CD14-positive monocyte (primary cell): ENCODE data around the gene EVL. TPM values are rescaled to one million over a fixed set of nuclear protein-coding genes. Genes with fewer than 3 reads are reported as not detected.

Source experiments
- DNase-seq, 3 donors: peaks; one replicate each; pipeline ENCODE4 v3.0.0-alpha.2; 2011 to 2022
- H2AFZ ChIP-seq: 2 replicates; pipeline ENCODE4 v1.6.0; 2012; ENCODE audit warnings: mild to moderate bottlenecking, low read depth, low read length, inconsistent platforms; ENCODE audit not compliant: insufficient read depth, poor library complexity, severe bottlenecking
- H3K27ac ChIP-seq, 2 donors: 1 replicate in 1 of 2; 2 replicates in 1 of 2; pipeline ENCODE4 v1.5.1; 2012 to 2013; ENCODE audit warnings: low read length in 2 of 2, control low read depth in 1 of 2, inconsistent platforms in 1 of 2, low read depth in 1 of 2, mild to moderate bottlenecking in 1 of 2
- H3K27me3 ChIP-seq, 2 donors: one replicate each; pipeline versions ENCODE4 v1.6.0 to v1.6.1; 2011 to 2013; ENCODE audit warnings: low read length in 2 of 2; ENCODE audit not compliant: control insufficient read depth in 2 of 2, insufficient read depth in 2 of 2
- H3K36me3 ChIP-seq, 2 donors: replicated peaks in 1 of 2; 1 replicate in 1 of 2; 2 replicates in 1 of 2; pipeline versions ENCODE4 v1.5.1 to v1.6.1; 2012 to 2013; ENCODE audit warnings: low read length in 2 of 2, control low read depth in 1 of 2, inconsistent platforms in 1 of 2, mild to moderate bottlenecking in 1 of 2; ENCODE audit not compliant: insufficient read depth in 2 of 2, control insufficient read depth in 1 of 2
- H3K4me1 ChIP-seq, 2 donors: 1 replicate in 1 of 2; 2 replicates in 1 of 2; pipeline versions ENCODE4 v1.5.1 to v1.6.1; 2012 to 2013; ENCODE audit warnings: low read length in 2 of 2, control low read depth in 1 of 2, inconsistent platforms in 1 of 2, mild to moderate bottlenecking in 1 of 2, moderate library complexity in 1 of 2; ENCODE audit not compliant: insufficient read depth in 2 of 2, control insufficient read depth in 1 of 2
- H3K4me2 ChIP-seq: replicated peaks from 2 replicates; pipeline ENCODE3; 2012; ENCODE audit warnings: low read length, moderate library complexity, mild to moderate bottlenecking; ENCODE audit not compliant: poor library complexity, severe bottlenecking; ENCODE audit errors: extremely low read depth
- H3K4me3 ChIP-seq, 3 experiments: fragments of 200-600 bp in 1 of 3; sonication (generic) in 1 of 3; replicated peaks in 1 of 3; 1 replicate in 2 of 3; 2 replicates in 1 of 3; pipeline ENCODE4 v1.5.1; 2011 to 2013; ENCODE audit warnings: low read length in 3 of 3, mild to moderate bottlenecking in 3 of 3, control low read depth in 2 of 3, low read depth in 2 of 3, inconsistent platforms in 1 of 3, moderate library complexity in 1 of 3
- H3K79me2 ChIP-seq: 2 replicates; pipeline ENCODE4 v1.6.0; 2012; ENCODE audit warnings: mild to moderate bottlenecking, control low read depth, inconsistent platforms, low read length, moderate library complexity; ENCODE audit not compliant: insufficient read depth
- H3K9ac ChIP-seq: 2 replicates; pipeline ENCODE4 v1.6.0; 2017; ENCODE audit warnings: low read length, mild to moderate bottlenecking; ENCODE audit not compliant: insufficient read depth, poor library complexity, severe bottlenecking
- H3K9me3 ChIP-seq, 2 donors: replicated peaks in 1 of 2; 1 replicate in 1 of 2; 2 replicates in 1 of 2; pipeline versions ENCODE4 v1.5.1 to v1.6.1; 2012 to 2013; ENCODE audit warnings: low read length in 2 of 2, control low read depth in 1 of 2; ENCODE audit not compliant: control insufficient read depth in 1 of 2, insufficient read depth in 1 of 2
- H4K20me1 ChIP-seq: 2 replicates; pipeline ENCODE4 v1.6.0; 2012; ENCODE audit warnings: mild to moderate bottlenecking, low read length, control low read depth, moderate library complexity; ENCODE audit not compliant: insufficient read depth
- H3K27ac Mint-ChIP-seq, 7 donors: one replicate each; pipeline ENCODE4 v1.8.0; 2020; ENCODE audit warnings: mild to moderate bottlenecking in 7 of 7, mixed read lengths in 7 of 7, moderate library complexity in 6 of 7, inconsistent platforms in 2 of 7
- H3K27me3 Mint-ChIP-seq, 3 donors: one replicate each; pipeline ENCODE4 v1.8.0; 2021 to 2022; ENCODE audit warnings: low read depth in 3 of 3, mild to moderate bottlenecking in 3 of 3, mixed read lengths in 3 of 3, moderate library complexity in 3 of 3, inconsistent platforms in 1 of 3
- H3K36me3 Mint-ChIP-seq, 2 donors: one replicate each; pipeline ENCODE4 v1.8.0; 2020; ENCODE audit warnings: mixed read lengths in 2 of 2, inconsistent platforms in 1 of 2, mild to moderate bottlenecking in 1 of 2
- H3K4me1 Mint-ChIP-seq: one replicate; pipeline ENCODE4 v1.8.0; 2020; ENCODE audit warnings: mild to moderate bottlenecking, mixed read lengths
- H3K4me3 Mint-ChIP-seq, 2 donors: one replicate each; pipeline ENCODE4 v1.8.0; 2020; ENCODE audit warnings: mild to moderate bottlenecking in 2 of 2, mixed read lengths in 2 of 2, moderate library complexity in 1 of 2
- H3K9me3 Mint-ChIP-seq, 7 donors: one replicate each; pipeline ENCODE4 v1.8.0; 2020 to 2022; ENCODE audit warnings: mixed read lengths in 7 of 7, mild to moderate bottlenecking in 6 of 7, moderate library complexity in 6 of 7, inconsistent platforms in 2 of 7
- WGBS: methylation state at CpG from one replicate; pipeline ENCODE4 v1.1.5; 2013; ENCODE audit warnings: missing lambda C conversion rate; ENCODE audit not compliant: insufficient coverage; 5-methylcytosine and 5-hydroxymethylcytosine counted together
- intact Hi-C, 2 donors: fragments of 100-400 bp; cut with micrococcal nuclease; formaldehyde crosslinking; loops; one replicate each; pipeline versions ENCODE4 v1.15.0 to v1.15.1; 2023
- polyA plus RNA-seq, 3 donors: library from polyadenylated mRNA; depleted of rRNA in 1 of 3; unstranded in 2 of 3; stranded (reverse) in 1 of 3; fragments of 300-500 nt in 2 of 3; fragments of >200 nt in 1 of 3; fragmentation: Illumina TruSeq in 2 of 3; gene quantifications; 1 replicate in 2 of 3; 2 replicates in 1 of 3; pipeline ENCODE4 v1.2.3, GENCODE V29; 2012 to 2021
- TF ChIP-seq, protein P1 (sequence below): fragments of 200-600 bp; IDR thresholded peaks from one replicate; pipeline ENCODE4 v1.8.0; 2022; ENCODE audit warnings: antibody characterized with exemption, mild to moderate bottlenecking

The EVL gene
- polyA plus RNA-seq, 3 donors = 3.2 to 131 (median 6.7) TPM

GRCh38 chr14:100144996-100145646 lies 79.9 kb downstream of the EVL start:
- Histone ChIP-seq H4K20me1 (no peaks in the 10 kb centered on the region), H3K36me3 (peaks cover 21 to 22% of the 10 kb centered on the region in 2 donors), H3K27ac (no peak overlapping the region), H3K27me3 (no peaks in the 10 kb centered on the region), H2AFZ (no peak overlapping the region), H3K79me2 (no peaks in the 10 kb centered on the region), H3K4me1 (peaks cover 12 to 14% of the 10 kb centered on the region in 2 donors), H3K4me2 (no peak overlapping the region), H3K9ac (no peak overlapping the region), H3K4me3 (no peak overlapping the region), H3K9me3 (no peaks in the 10 kb centered on the region)
- Mint-ChIP-seq H3K27ac (no peak overlapping the region), H3K36me3 (peaks cover 16 to 19% of the 10 kb centered on the region in 2 donors), H3K9me3 (peaks cover 0 to 2% (median 0%) of the 10 kb centered on the region in 7 donors), H3K4me3 (no peak overlapping the region), H3K4me1 (peaks cover 34% of the 10 kb centered on the region), H3K27me3 (no peaks in the 10 kb centered on the region)
- 90% methylated on average over 15 of the region's 18 CpGs for WGBS
- DNase-seq = no peak
- TF ChIP-seq, protein P1, sequence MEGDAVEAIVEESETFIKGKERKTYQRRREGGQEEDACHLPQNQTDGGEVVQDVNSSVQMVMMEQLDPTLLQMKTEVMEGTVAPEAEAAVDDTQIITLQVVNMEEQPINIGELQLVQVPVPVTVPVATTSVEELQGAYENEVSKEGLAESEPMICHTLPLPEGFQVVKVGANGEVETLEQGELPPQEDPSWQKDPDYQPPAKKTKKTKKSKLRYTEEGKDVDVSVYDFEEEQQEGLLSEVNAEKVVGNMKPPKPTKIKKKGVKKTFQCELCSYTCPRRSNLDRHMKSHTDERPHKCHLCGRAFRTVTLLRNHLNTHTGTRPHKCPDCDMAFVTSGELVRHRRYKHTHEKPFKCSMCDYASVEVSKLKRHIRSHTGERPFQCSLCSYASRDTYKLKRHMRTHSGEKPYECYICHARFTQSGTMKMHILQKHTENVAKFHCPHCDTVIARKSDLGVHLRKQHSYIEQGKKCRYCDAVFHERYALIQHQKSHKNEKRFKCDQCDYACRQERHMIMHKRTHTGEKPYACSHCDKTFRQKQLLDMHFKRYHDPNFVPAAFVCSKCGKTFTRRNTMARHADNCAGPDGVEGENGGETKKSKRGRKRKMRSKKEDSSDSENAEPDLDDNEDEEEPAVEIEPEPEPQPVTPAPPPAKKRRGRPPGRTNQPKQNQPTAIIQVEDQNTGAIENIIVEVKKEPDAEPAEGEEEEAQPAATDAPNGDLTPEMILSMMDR = no peak
- intact Hi-C loops = no loop called here

DNA sequence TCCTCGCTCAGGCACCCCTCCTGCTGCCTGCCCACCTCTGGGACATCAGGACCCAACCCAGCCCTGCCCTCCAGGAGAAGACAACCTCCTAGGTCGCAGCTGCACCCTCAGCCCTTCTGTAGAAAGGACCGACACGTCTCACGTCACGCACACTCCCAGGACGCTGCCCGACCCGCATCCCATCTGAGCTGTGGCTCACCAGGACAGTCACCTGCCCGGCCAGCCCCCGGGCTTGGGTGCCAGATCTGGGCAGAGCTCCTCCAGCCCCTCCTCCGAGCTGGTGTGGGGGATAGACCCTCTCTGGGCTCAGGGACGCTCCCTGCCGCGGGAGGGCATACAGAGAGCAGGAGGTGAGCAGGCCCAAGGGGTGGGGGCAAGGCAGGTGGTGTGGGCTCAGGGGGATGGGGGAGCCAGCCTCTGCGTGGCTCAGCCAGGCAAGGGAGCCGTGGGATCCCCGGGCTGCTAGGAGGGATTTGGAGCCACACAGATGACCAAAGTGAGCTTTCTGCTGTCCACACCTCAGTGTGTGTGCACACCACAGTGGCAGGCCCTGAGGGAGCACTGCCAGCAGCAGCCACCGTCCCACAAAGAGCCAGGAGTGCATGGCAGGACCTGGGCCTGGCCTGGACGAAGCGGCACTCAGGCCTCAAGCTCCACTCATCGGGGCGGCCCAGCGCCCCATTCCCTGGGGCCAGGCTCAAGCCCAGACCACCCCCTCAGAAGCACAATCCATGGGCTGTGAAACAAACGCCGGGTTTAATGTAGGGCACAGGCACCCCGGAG lies 80.7 kb downstream of the EVL start:
- Histone ChIP-seq H2AFZ (no peak overlapping the region), H3K9ac (no peak overlapping the region), H3K36me3 (peaks cover 21 to 22% of the 10 kb centered on the region in 2 donors), H4K20me1 (no peaks in the 10 kb centered on the region), H3K4me2 (no peak overlapping the region), H3K4me3 (no peak overlapping the region), H3K79me2 (no peaks in the 10 kb centered on the region), H3K27ac (no peak overlapping the region), H3K27me3 (no peaks in the 10 kb centered on the region), H3K9me3 (no peaks in the 10 kb centered on the region), H3K4me1 (peaks cover 12 to 14% of the 10 kb centered on the region in 2 donors)
- Mint-ChIP-seq H3K4me1 (peaks cover 27% of the 10 kb centered on the region), H3K27me3 (no peaks in the 10 kb centered on the region), H3K27ac (peak overlapping the region in 1 of 7 donors; percentile 1), H3K4me3 (no peak overlapping the region), H3K36me3 (peaks cover 16 to 19% of the 10 kb centered on the region in 2 donors), H3K9me3 (peaks cover 0 to 2% (median 0%) of the 10 kb centered on the region in 7 donors)
- intact Hi-C loops = no loop called here
- DNase-seq = no peak
- TF ChIP-seq, protein P1 = no peak
- 94% methylated on average over 22 of the region's 27 CpGs for WGBS
